Activated CD4-positive, alpha-beta memory T cell treated with anti-CD3 and anti-CD28 coated beads, Interleukin-2, amount 10 ng/mL, durations not matched to agents 7 days and 5 days (primary cell): ENCODE results near the gene TBX20. TPM values are rescaled to one million over a fixed set of nuclear protein-coding genes. Genes with fewer than 3 reads are reported as not detected.
"Not testable (repeated sequence)": the region's sequence is repeated elsewhere in the genome, so short reads cannot be mapped to it uniquely, and the experiment has no call there.

ENCODE experiments used
- CTCF ChIA-PET: fragments of 350-600 bp; sonication (Branson Sonifier 250); formaldehyde crosslinking; loops from one replicate; lab custom pipeline; 2021; ENCODE audit warnings: antibody characterized with exemption, inconsistent platforms; lab: Charles Lee
- POLR2A ChIA-PET: fragments of 350-600 bp; sonication (Branson Sonifier 250); formaldehyde crosslinking; loops from one replicate; lab custom pipeline; 2021; ENCODE audit warnings: antibody characterized with exemption; lab: Charles Lee
- DNase-seq: peaks from one replicate; pipeline ENCODE4 v3.0.0-alpha.2; 2020
- H3K27ac Mint-ChIP-seq: one replicate; pipeline ENCODE4 v1.8.0; 2021; ENCODE audit warnings: mild to moderate bottlenecking, mixed read lengths
- H3K27me3 Mint-ChIP-seq: one replicate; pipeline ENCODE4 v1.8.0; 2021; ENCODE audit warnings: mixed read lengths
- H3K36me3 Mint-ChIP-seq: one replicate; pipeline ENCODE4 v1.8.0; 2021; ENCODE audit warnings: low read depth, mixed read lengths
- H3K4me1 Mint-ChIP-seq: one replicate; pipeline ENCODE4 v1.8.0; 2021; ENCODE audit warnings: mixed read lengths
- H3K4me3 Mint-ChIP-seq: one replicate; pipeline ENCODE4 v1.8.0; 2021; ENCODE audit warnings: mild to moderate bottlenecking, mixed read lengths
- H3K9me3 Mint-ChIP-seq: one replicate; pipeline ENCODE4 v1.8.0; 2021; ENCODE audit warnings: mixed read lengths
- total RNA-seq, 2 experiments: library from RNA; stranded (reverse); gene quantifications; one replicate each; pipeline ENCODE4 v1.2.3, GENCODE V29; 2021

Gene TBX20
- total RNA-seq, 2 experiments from 2014 or later: 0.38 to 0.45 TPM

DNA sequence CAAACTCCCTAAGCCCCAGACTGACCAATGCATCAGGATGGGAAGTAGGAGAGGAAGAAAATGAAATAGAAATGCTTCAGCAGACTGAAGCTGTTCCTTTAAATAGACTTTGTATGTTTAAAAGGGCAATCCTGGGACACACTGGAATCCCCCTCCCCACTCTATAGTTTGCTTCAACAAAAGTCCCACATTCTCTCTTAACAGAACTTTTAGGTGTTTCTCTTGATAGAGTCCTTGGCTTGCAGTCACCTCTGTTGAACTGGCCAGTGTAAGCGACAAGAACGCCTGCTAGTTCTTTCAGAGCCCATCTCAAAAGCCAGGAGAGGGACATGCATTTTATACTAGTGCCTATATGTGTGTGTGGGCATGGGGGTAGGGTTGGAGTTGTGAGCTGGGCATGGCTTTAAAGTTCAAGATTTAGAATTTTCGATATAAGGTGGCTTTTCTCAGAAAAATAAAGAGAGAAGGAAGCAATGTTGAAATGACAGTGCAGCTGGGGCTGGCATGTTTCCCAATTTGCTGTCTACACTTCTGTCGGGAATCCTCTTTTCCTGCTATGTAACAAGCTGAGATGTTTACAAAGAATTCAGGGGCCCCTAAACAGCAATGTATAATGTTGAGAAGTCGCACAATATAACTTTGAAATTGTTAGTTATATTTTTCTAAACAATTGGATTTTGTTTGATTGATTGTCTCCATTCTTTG is 2.1 kb downstream of the TBX20 start:
- ChIA-PET POLR2A (interaction anchor here (0.6 kb wide), 1 partner anchor 1644 kb away, joined by 4 read pairs; no protein-coding TSS in a partner anchor), CTCF (no interaction called here)
- Mint-ChIP-seq H3K4me3 (no peak overlapping the region), H3K36me3 (peaks cover 18% of the 10 kb centered on the region), H3K27me3 (peaks cover 84% of the 10 kb centered on the region), H3K9me3 (peaks cover 2% of the 10 kb centered on the region), H3K4me1 (peaks cover 22% of the 10 kb centered on the region), H3K27ac (no peak overlapping the region)
- no peak for DNase-seq

- H3K4me1 Mint-ChIP-seq: peaks cover 22% of the 10 kb centered on the region
Observed at GRCh38 chr7:35250941-35251340, 3.0 kb downstream of the TBX20 start.

GRCh38 chr7:35250452-35250851 is 3.4 kb downstream of the TBX20 start:
- DNase-seq: no peak
- ChIA-PET POLR2A (interaction anchor here (1.1 kb wide), 1 partner anchor 10 kb away, joined by 3 read pairs; no protein-coding TSS in a partner anchor), CTCF (interaction anchor here (1.2 kb wide), 1 partner anchor 13 kb away, joined by 3 read pairs; no protein-coding TSS in a partner anchor)
- Mint-ChIP-seq H3K27ac (no peak overlapping the region), H3K4me3 (no peak overlapping the region), H3K36me3 (peaks cover 18% of the 10 kb centered on the region), H3K27me3 (peaks cover 71% of the 10 kb centered on the region), H3K4me1 (peaks cover 22% of the 10 kb centered on the region), H3K9me3 (peaks cover 2% of the 10 kb centered on the region)

More at GRCh38 chr7:35250941-35251340, 3.0 kb downstream of the TBX20 start:
- peaks cover 18% of the 10 kb centered on the region for H3K36me3 Mint-ChIP-seq
- no peak for DNase-seq
- peaks cover 76% of the 10 kb centered on the region for H3K27me3 Mint-ChIP-seq
- no peak overlapping the region for H3K4me3 Mint-ChIP-seq
- ChIA-PET POLR2A (no interaction called here), CTCF (no interaction called here)
- H3K9me3 Mint-ChIP-seq: peaks cover 2% of the 10 kb centered on the region
- H3K27ac Mint-ChIP-seq: no peak overlapping the region

DNA sequence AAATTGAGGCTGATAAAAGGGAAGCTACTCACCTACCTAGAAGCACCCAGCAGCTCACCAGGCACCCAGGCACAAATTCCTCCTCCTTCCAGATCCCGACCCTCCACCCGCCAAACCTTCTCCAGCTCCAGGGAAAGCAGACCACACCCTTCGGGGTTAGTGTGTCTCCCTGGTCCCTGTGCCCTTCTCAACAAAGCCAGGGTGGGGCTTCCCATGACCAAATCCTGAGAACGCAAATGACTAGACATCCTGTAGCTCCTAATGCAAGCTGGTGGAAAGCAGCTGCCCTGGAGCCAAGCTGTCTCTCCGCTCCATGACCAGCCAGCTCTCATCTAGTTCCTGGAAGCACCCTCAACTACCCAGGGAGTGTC is 4.4 kb downstream of the TBX20 start:
- no peak for DNase-seq
- no peaks in the 10 kb centered on the region for H3K9me3 Mint-ChIP-seq
- POLR2A ChIA-PET: interaction anchor here (1.1 kb wide), 1 partner anchor 11 kb away, joined by 3 read pairs; no protein-coding TSS in a partner anchor

GRCh38 chr7:35248576-35249536 is 5.0 kb downstream of the TBX20 start:
- Mint-ChIP-seq H3K27ac (no peak overlapping the region), H3K9me3 (no peaks in the 10 kb centered on the region), H3K36me3 (peaks cover 10% of the 10 kb centered on the region), H3K4me3 (no peak overlapping the region), H3K4me1 (peaks cover 16% of the 10 kb centered on the region), H3K27me3 (peaks cover 64% of the 10 kb centered on the region)
- DNase-seq: no peak
- CTCF ChIA-PET: no interaction called here
- POLR2A ChIA-PET: interaction anchor here (1.1 kb wide), 1 partner anchor 11 kb away, joined by 3 read pairs; no protein-coding TSS in a partner anchor

More for the DNA sequence above, 4.4 kb downstream of the TBX20 start:
- peaks cover 20% of the 10 kb centered on the region for H3K4me1 Mint-ChIP-seq
- H3K27me3 Mint-ChIP-seq: peaks cover 66% of the 10 kb centered on the region
- CTCF ChIA-PET: interaction anchor here (1.2 kb wide), 1 partner anchor 14 kb away, joined by 3 read pairs; no protein-coding TSS in a partner anchor
- no peak overlapping the region for H3K27ac Mint-ChIP-seq
- H3K36me3 Mint-ChIP-seq: peaks cover 13% of the 10 kb centered on the region
- H3K4me3 Mint-ChIP-seq: no peak overlapping the region

DNA sequence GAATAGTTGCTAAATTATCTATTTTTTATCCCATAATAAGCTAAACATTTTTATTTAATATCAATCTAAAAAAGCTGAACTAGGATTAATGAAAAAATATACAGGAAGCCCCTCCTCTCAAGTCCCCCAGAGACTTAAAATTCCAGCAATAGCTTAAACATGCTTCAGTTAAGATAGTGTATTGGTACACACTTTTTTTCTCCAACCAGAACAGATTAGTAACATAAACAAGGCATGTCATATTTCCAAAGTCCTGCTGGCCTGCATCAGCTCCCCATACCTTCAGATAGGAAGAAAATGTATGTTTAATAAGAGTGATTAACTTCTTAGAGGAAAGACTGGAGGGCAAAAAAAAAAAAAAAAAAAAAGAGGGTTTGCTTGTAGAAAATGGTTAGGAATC is 7.1 kb downstream of the TBX20 start:
- POLR2A ChIA-PET: no interaction called here
- Mint-ChIP-seq H3K9me3 (no peaks in the 10 kb centered on the region), H3K4me3 (no peak overlapping the region), H3K27me3 (peaks cover 49% of the 10 kb centered on the region), H3K27ac (no peak overlapping the region), H3K36me3 (peaks cover 4% of the 10 kb centered on the region), H3K4me1 (peaks cover 8% of the 10 kb centered on the region)
- CTCF ChIA-PET: no interaction called here
- DNase-seq: no peak

DNA sequence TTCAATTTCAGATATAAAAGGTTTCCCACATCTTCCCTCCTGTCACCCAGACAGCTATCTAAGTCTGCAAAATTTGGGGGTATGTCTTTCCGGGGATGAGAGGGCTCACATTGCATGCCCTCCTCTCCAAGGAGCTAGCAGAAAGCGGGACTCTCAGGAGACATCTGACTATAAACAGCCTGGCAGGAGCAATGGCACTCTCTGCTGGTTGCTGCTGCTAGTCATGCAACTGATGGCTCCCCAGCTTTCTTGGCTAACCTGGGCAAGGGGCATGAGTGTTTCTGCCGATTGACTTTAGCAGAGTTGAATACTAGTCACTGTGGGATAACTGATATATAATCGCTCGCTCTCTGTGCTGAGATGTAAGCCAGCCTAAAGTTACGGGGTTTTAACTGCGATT is 12.0 kb downstream of the TBX20 start:
- no peaks in the 10 kb centered on the region for H3K4me1 Mint-ChIP-seq
- H3K36me3 Mint-ChIP-seq: no peaks in the 10 kb centered on the region
- ChIA-PET CTCF (no interaction called here), POLR2A (no interaction called here)
- no peak overlapping the region for H3K27ac Mint-ChIP-seq
- DNase-seq: no peak
- H3K9me3 Mint-ChIP-seq: no peaks in the 10 kb centered on the region
- H3K27me3 Mint-ChIP-seq: peaks cover 20% of the 10 kb centered on the region
- no peak overlapping the region for H3K4me3 Mint-ChIP-seq

GRCh38 chr7:35241436-35241835 is 12.5 kb downstream of the TBX20 start:
- Mint-ChIP-seq H3K4me1 (no peaks in the 10 kb centered on the region), H3K36me3 (no peaks in the 10 kb centered on the region), H3K4me3 (no peak overlapping the region), H3K27ac (no peak overlapping the region), H3K9me3 (no peaks in the 10 kb centered on the region), H3K27me3 (peaks cover 18% of the 10 kb centered on the region)
- ChIA-PET CTCF (no interaction called here), POLR2A (no interaction called here)
- no peak for DNase-seq

GRCh38 chr7:35241008-35241407 is 12.9 kb downstream of the TBX20 start:
- DNase-seq, H3K4me3 Mint-ChIP-seq, H3K27ac Mint-ChIP-seq, POLR2A ChIA-PET, H3K9me3 Mint-ChIP-seq, CTCF ChIA-PET, H3K36me3 Mint-ChIP-seq, H3K4me1 Mint-ChIP-seq: not testable (repeated sequence)
- peaks cover 18% of the 10 kb centered on the region for H3K27me3 Mint-ChIP-seq

GRCh38 chr7:35238456-35238855 is 15.4 kb downstream of the TBX20 start:
- H3K9me3 Mint-ChIP-seq, H3K27ac Mint-ChIP-seq, H3K36me3 Mint-ChIP-seq, DNase-seq, CTCF ChIA-PET, H3K4me1 Mint-ChIP-seq, H3K4me3 Mint-ChIP-seq, POLR2A ChIA-PET: not testable (repeated sequence)
- H3K27me3 Mint-ChIP-seq: peaks cover 15% of the 10 kb centered on the region

DNA sequence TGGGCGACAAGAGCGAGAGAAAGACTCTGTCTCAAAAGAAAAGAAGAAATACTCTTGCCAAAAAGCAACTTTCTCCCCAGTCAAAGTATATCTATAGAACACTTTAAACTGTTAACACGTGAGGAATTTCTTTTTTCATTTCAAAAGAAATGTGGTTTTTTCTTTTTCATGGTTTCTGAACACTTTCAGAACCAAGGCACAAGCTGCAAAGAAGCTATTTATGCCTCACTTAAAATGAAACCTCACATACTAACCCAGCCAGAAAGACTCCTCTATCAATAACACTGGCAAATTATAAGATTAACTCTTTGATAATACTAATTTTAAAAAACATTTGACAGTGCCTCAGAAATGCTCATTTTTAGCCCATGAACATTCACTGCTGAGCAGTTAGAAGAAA is 20.9 kb downstream of the TBX20 start:
- Mint-ChIP-seq H3K27ac (no peak overlapping the region), H3K36me3 (no peaks in the 10 kb centered on the region), H3K27me3 (peaks cover 12% of the 10 kb centered on the region), H3K9me3 (no peaks in the 10 kb centered on the region), H3K4me1 (no peaks in the 10 kb centered on the region), H3K4me3 (no peak overlapping the region)
- POLR2A ChIA-PET: no interaction called here
- DNase-seq: no peak
- CTCF ChIA-PET: no interaction called here

DNA sequence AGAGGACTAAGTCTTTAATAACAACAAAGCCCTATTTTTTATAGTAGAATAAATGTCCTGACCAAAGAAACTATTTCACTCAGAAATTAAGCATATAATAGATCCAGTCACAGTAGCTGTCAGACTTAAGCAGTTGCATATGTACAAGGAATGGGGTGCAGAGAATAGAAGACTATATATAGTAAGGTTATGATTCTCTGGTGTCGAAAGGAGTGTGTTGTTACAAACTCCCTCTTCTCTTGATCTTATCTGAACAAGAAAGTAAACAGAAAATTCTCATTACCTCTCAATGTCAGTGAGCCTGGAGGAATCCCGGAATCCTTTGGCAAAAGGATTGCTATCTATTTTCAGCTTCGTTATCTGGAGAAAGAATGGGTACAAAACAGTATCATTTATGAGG is 22.7 kb downstream of the TBX20 start:
- DNase-seq, POLR2A ChIA-PET, H3K4me1 Mint-ChIP-seq, H3K27ac Mint-ChIP-seq, H3K4me3 Mint-ChIP-seq, H3K9me3 Mint-ChIP-seq, CTCF ChIA-PET, H3K36me3 Mint-ChIP-seq: not testable (repeated sequence)
- peaks cover 13% of the 10 kb centered on the region for H3K27me3 Mint-ChIP-seq

DNA sequence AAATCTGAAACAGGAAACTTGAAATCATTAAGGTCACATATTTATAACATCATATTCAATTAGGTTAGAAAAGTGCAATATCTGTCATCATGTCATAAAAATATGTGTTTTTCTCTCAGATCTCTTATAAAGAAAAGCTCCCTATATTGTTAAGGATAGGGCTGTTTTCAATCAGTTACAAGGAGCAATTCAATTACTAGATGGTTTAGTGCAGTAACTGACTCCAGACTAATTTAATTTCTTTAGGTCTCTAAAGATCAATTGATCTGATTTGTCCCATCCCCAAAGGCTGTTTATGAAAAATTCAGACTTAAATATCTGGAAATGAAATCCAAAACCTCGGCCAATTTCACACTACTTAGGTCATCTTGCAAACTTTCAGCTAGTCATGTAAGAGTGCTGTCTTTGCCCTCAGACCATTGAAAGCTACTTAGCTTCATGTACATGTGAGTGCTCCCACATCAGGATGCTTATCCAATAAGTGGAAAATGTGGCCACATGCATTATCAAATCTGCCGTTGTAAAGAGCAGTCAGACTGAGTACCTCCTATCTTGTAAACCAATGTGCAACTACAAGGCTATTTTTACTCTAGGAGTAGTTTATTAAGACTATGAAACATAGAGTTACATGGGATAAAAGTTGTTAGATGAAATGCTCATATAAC is 24.7 kb downstream of the TBX20 start:
- H3K9me3 Mint-ChIP-seq, POLR2A ChIA-PET, H3K4me3 Mint-ChIP-seq, H3K27ac Mint-ChIP-seq, DNase-seq, CTCF ChIA-PET, H3K36me3 Mint-ChIP-seq, H3K4me1 Mint-ChIP-seq: not testable (repeated sequence)
- peaks cover 13% of the 10 kb centered on the region for H3K27me3 Mint-ChIP-seq
